GM23338 (cell line): ENCODE data around the gene NUPR1. TPM values are rescaled to one million over a fixed set of nuclear protein-coding genes. Genes with fewer than 3 reads are reported as not detected.

Experiments used
- ATAC-seq: fragments of 200-7000 bp; cut with Tn5 transposase; 3 replicates; pipeline ENCODE4 v1.9.1; 2020
- DNase-seq: peaks from one replicate; pipeline ENCODE4 v3.0.0-alpha.2; 2015; ENCODE audit warnings: low spot score
- H2AFZ ChIP-seq: fragments of 200-600 bp; sonication (generic); 2 replicates; pipeline ENCODE4 v1.8.0; 2016; ENCODE audit warnings: antibody characterized with exemption, mild to moderate bottlenecking, moderate library complexity
- H3F3A ChIP-seq: fragments of 200-600 bp; sonication (generic); replicated peaks from 2 replicates; pipeline ENCODE4 v1.8.0; 2017; ENCODE audit warnings: antibody characterized with exemption, mixed run types, low read depth
- H3K27ac ChIP-seq: fragments of 200-600 bp; sonication (generic); 2 replicates; pipeline ENCODE4 v1.6.1; 2016; ENCODE audit warnings: low read depth
- H3K27me3 ChIP-seq: fragments of 200-600 bp; sonication (generic); 2 replicates; pipeline ENCODE4 v1.8.0; 2016; ENCODE audit warnings: mild to moderate bottlenecking, mixed run types, moderate library complexity; ENCODE audit not compliant: insufficient read depth
- H3K36me3 ChIP-seq: fragments of 200-600 bp; sonication (generic); 2 replicates; pipeline ENCODE4 v1.8.0; 2016; ENCODE audit warnings: mild to moderate bottlenecking; ENCODE audit not compliant: insufficient read depth
- H3K4me1 ChIP-seq: fragments of 200-600 bp; sonication (generic); 2 replicates; pipeline ENCODE4 v1.8.0; 2016; ENCODE audit warnings: mild to moderate bottlenecking, moderate library complexity; ENCODE audit not compliant: insufficient read depth
- H3K4me2 ChIP-seq: fragments of 200-600 bp; sonication (generic); 2 replicates; pipeline ENCODE4 v1.7.1; 2017; ENCODE audit warnings: mixed run types
- H3K4me3 ChIP-seq: fragments of 200-600 bp; sonication (generic); 2 replicates; pipeline ENCODE4 v1.6.1; 2016; ENCODE audit warnings: mixed run types
- H3K79me2 ChIP-seq: fragments of 200-600 bp; sonication (generic); replicated peaks from 2 replicates; pipeline ENCODE4 v1.8.0; 2017; ENCODE audit warnings: mild to moderate bottlenecking; ENCODE audit not compliant: insufficient read depth
- H3K9me2 ChIP-seq: fragments of 200-600 bp; sonication (generic); 2 replicates; pipeline ENCODE4 v1.8.0; 2017; ENCODE audit not compliant: insufficient read depth
- H4K20me1 ChIP-seq: fragments of 200-600 bp; sonication (generic); replicated peaks from 2 replicates; pipeline ENCODE4 v1.8.0; 2017; ENCODE audit warnings: mild to moderate bottlenecking; ENCODE audit not compliant: insufficient read depth
- H3K27ac Mint-ChIP-seq: 2 replicates; pipeline ENCODE4 v1.8.0; 2020; ENCODE audit warnings: inconsistent platforms, mild to moderate bottlenecking, moderate library complexity, mixed read lengths
- H3K27me3 Mint-ChIP-seq: 3 replicates; pipeline ENCODE4 v1.8.0; 2022; ENCODE audit warnings: low read depth, mild to moderate bottlenecking, moderate library complexity, mixed read lengths, inconsistent platforms; ENCODE audit not compliant: insufficient read depth, poor library complexity
- H3K36me3 Mint-ChIP-seq: 3 replicates; pipeline ENCODE4 v1.8.0; 2021; ENCODE audit warnings: low read depth, mild to moderate bottlenecking, inconsistent platforms, moderate library complexity, mixed read lengths
- H3K4me1 Mint-ChIP-seq: 3 replicates; pipeline ENCODE4 v1.8.0; 2020; ENCODE audit warnings: mild to moderate bottlenecking, inconsistent platforms, mixed read lengths
- H3K4me3 Mint-ChIP-seq: 3 replicates; pipeline ENCODE4 v1.8.0; 2021; ENCODE audit warnings: moderate library complexity, mild to moderate bottlenecking, inconsistent platforms, mixed read lengths
- H3K9me3 Mint-ChIP-seq: 3 replicates; pipeline ENCODE4 v1.8.0; 2020; ENCODE audit warnings: moderate library complexity, mild to moderate bottlenecking, inconsistent platforms, mixed read lengths
- ETS1 ChIP-seq: IDR thresholded peaks from 2 replicates; pipeline ENCODE4 v1.6.1; 2016; ENCODE audit warnings: antibody characterized with exemption
- EZH2 ChIP-seq: fragments of 200-600 bp; sonication (generic); IDR thresholded peaks from one replicate; pipeline ENCODE4 v1.8.0; 2017; ENCODE audit warnings: antibody characterized with exemption, mild to moderate bottlenecking, low read depth; ENCODE audit not compliant: unreplicated experiment
- EZH2phosphoT487 ChIP-seq: fragments of 200-600 bp; sonication (generic); IDR thresholded peaks from one replicate; pipeline ENCODE4 v1.8.1; 2018; ENCODE audit warnings: antibody characterized with exemption; ENCODE audit not compliant: unreplicated experiment
- JUNB ChIP-seq: IDR thresholded peaks from one replicate; pipeline ENCODE4 v1.6.1; 2016; ENCODE audit warnings: antibody characterized with exemption; ENCODE audit not compliant: unreplicated experiment
- NANOG ChIP-seq: IDR thresholded peaks from 2 replicates; pipeline ENCODE4 v1.6.1; 2016; ENCODE audit warnings: antibody characterized with exemption, borderline replicate concordance
- POLR2AphosphoS5 ChIP-seq: IDR thresholded peaks from 2 replicates; pipeline ENCODE4 v1.6.1; 2016; ENCODE audit warnings: antibody characterized with exemption, low read depth
- polyA plus RNA-seq: library from polyadenylated mRNA; unstranded; fragments of >200 nt; fragmentation: Nextera tagmentation; extraction: Ambion mirVana; gene quantifications from 2 replicates; pipeline ENCODE4 v1.2.1, GENCODE V29; 2016
- total RNA-seq: library from RNA; depleted of rRNA; stranded (reverse); fragments of >200 nt; shearing (Covaris generic); gene quantifications from 2 replicates; pipeline ENCODE4 v1.2.3, GENCODE V29; 2014
- TF ChIP-seq, protein P1 (sequence below), 2 experiments: fragments of 200-600 bp in 1 of 2; sonication (generic) in 1 of 2; conservative IDR thresholded peaks; 2 replicates each; pipeline versions ENCODE4 v1.5.1 to v1.6.1; 2016 to 2017; ENCODE audit warnings: antibody characterized with exemption in 2 of 2, low read depth in 2 of 2, mild to moderate bottlenecking in 2 of 2, moderate library complexity in 1 of 2
- TF ChIP-seq, protein P2 (sequence below): IDR thresholded peaks from one replicate; pipeline ENCODE4 v1.6.1; 2018; ENCODE audit warnings: antibody characterized with exemption; ENCODE audit not compliant: unreplicated experiment

Gene NUPR1
- total and polyA plus RNA-seq, 2 experiments from 2014 or later = 0.03 to 0.48 TPM

DNA sequence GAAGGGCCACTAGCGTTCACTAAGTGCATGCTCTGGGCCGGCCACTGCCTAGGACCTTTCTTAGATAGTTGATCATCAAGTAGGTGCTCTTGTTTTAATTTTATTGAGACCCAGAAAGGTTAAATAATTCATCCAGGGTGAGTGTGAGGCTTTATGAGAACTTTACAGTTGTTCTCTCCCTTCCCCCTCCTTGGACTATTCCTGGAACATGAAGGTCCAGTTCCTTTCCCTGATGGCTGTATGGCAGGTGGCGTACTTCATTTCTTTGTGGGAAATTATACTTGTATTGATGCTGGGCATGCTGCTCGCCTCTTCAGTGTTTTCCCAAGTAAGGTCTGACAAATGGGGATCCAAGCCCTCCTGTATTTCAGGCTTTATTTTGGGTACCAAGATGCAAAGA is 23.4 kb upstream of the NUPR1 start:
- Histone ChIP-seq H3K27me3 (no peaks in the 10 kb centered on the region), H3F3A (no peaks in the 10 kb centered on the region), H3K9me2 (no peaks in the 10 kb centered on the region), H4K20me1 (no peaks in the 10 kb centered on the region), H3K79me2 (0 out of 2 replicates have a peak, but pooled peaks cover 3% of the 10 kb centered on the region), H3K4me1 (no peaks in the 10 kb centered on the region), H3K27ac (no peak overlapping the region), H2AFZ (no peak overlapping the region), H3K4me2 (no peak overlapping the region), H3K36me3 (peaks cover 3% of the 10 kb centered on the region; the same call in 1 of the 2 replicates), H3K4me3 (no peak overlapping the region)
- H3K4me3 Mint-ChIP-seq = no peak overlapping the region
- TF ChIP-seq, protein P1, sequence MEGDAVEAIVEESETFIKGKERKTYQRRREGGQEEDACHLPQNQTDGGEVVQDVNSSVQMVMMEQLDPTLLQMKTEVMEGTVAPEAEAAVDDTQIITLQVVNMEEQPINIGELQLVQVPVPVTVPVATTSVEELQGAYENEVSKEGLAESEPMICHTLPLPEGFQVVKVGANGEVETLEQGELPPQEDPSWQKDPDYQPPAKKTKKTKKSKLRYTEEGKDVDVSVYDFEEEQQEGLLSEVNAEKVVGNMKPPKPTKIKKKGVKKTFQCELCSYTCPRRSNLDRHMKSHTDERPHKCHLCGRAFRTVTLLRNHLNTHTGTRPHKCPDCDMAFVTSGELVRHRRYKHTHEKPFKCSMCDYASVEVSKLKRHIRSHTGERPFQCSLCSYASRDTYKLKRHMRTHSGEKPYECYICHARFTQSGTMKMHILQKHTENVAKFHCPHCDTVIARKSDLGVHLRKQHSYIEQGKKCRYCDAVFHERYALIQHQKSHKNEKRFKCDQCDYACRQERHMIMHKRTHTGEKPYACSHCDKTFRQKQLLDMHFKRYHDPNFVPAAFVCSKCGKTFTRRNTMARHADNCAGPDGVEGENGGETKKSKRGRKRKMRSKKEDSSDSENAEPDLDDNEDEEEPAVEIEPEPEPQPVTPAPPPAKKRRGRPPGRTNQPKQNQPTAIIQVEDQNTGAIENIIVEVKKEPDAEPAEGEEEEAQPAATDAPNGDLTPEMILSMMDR (conservative IDR thresholded peaks at IDR 0.05; ENCODE audit: low read depth in 2 of 2) = no peak
- TF ChIP-seq NANOG (no peak), EZH2phosphoT487 (no peak), JUNB (no peak), POLR2AphosphoS5 (no peak), ETS1 (no peak)
- H3K27ac Mint-ChIP-seq = no peak overlapping the region
- peaks cover 34% of the 10 kb centered on the region for H3K36me3 Mint-ChIP-seq
- ATAC-seq (no peak), DNase-seq (no peak)
- peaks cover 17% of the 10 kb centered on the region for H3K9me3 Mint-ChIP-seq
- H3K27me3 Mint-ChIP-seq = no peaks in the 10 kb centered on the region
- no peaks in the 10 kb centered on the region for H3K4me1 Mint-ChIP-seq

DNA sequence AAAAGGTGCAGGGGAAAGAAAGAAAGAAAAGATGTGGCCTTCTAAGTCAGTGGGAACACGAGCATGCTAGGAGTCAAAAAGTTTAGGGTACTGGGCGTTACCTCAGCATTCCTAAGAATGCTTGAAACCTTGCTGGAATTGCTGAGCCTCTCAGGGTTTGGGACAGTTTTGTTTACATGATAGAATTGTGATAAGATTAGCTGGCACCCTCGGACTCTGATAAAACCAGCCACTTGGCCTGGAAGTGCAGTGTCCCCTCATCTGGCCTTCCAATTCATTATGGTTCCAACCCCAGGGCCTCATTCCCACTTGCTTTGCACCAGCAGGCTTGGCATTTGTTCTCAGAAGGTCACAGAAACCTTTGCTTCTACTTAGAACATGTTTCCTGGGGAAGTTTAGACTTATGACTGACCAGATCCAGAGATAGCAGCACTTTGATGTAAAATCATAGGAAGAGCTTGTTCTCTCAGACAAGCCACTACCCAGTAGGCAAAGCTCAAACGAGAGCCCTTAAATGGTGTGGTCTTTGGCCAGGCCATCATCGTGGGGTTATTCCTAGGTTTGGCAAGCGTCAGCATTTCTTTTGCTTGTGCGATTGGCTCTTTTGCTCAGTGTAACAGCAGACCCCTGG is 22.9 kb upstream of the NUPR1 start:
- peaks cover 12% of the 10 kb centered on the region for H3K9me3 Mint-ChIP-seq
- Histone ChIP-seq H3F3A (no peaks in the 10 kb centered on the region), H3K9me2 (no peaks in the 10 kb centered on the region), H2AFZ (no peak overlapping the region), H4K20me1 (no peaks in the 10 kb centered on the region), H3K79me2 (0 out of 2 replicates have a peak, but pooled peaks cover 3% of the 10 kb centered on the region), H3K4me1 (no peaks in the 10 kb centered on the region), H3K27me3 (no peaks in the 10 kb centered on the region), H3K4me2 (no peak overlapping the region), H3K27ac (no peak overlapping the region), H3K4me3 (no peak overlapping the region), H3K36me3 (no peaks in the 10 kb centered on the region)
- no peaks in the 10 kb centered on the region for H3K27me3 Mint-ChIP-seq
- ATAC-seq = no peak
- H3K4me3 Mint-ChIP-seq = no peak overlapping the region
- peaks cover 32% of the 10 kb centered on the region for H3K36me3 Mint-ChIP-seq
- no peak for DNase-seq
- no peak overlapping the region for H3K27ac Mint-ChIP-seq
- H3K4me1 Mint-ChIP-seq = no peaks in the 10 kb centered on the region
- TF ChIP-seq POLR2AphosphoS5 = no peak
- TF ChIP-seq EZH2 = no peak
- no peak for TF ChIP-seq EZH2phosphoT487
- TF ChIP-seq, protein P2, sequence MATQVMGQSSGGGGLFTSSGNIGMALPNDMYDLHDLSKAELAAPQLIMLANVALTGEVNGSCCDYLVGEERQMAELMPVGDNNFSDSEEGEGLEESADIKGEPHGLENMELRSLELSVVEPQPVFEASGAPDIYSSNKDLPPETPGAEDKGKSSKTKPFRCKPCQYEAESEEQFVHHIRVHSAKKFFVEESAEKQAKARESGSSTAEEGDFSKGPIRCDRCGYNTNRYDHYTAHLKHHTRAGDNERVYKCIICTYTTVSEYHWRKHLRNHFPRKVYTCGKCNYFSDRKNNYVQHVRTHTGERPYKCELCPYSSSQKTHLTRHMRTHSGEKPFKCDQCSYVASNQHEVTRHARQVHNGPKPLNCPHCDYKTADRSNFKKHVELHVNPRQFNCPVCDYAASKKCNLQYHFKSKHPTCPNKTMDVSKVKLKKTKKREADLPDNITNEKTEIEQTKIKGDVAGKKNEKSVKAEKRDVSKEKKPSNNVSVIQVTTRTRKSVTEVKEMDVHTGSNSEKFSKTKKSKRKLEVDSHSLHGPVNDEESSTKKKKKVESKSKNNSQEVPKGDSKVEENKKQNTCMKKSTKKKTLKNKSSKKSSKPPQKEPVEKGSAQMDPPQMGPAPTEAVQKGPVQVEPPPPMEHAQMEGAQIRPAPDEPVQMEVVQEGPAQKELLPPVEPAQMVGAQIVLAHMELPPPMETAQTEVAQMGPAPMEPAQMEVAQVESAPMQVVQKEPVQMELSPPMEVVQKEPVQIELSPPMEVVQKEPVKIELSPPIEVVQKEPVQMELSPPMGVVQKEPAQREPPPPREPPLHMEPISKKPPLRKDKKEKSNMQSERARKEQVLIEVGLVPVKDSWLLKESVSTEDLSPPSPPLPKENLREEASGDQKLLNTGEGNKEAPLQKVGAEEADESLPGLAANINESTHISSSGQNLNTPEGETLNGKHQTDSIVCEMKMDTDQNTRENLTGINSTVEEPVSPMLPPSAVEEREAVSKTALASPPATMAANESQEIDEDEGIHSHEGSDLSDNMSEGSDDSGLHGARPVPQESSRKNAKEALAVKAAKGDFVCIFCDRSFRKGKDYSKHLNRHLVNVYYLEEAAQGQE = no peak
